SK-N-SH (cell line): ENCODE measurements around the gene CRIM1. TPM values are rescaled to one million over a fixed set of nuclear protein-coding genes. Genes with fewer than 3 reads are reported as not detected.
A peak's percentile ranks its signal among the peaks of the same experiment; 100 is the strongest.

Experiments
- CTCF ChIA-PET: fragments of 300-600, 350-600 bp; formaldehyde crosslinking; extraction: SDS; loops from one replicate; lab custom pipeline; 2021; lab: Yijun Ruan, JAX
- POLR2A ChIA-PET: fragments of 350-600 bp; sonication (Branson Sonifier 250); formaldehyde crosslinking; extraction: SDS; loops from one replicate; lab custom pipeline; 2020; ENCODE audit warnings: antibody characterized with exemption, inconsistent platforms; lab: Yijun Ruan, JAX
- DNase-seq: peaks from one replicate; pipeline ENCODE4 v3.0.0; 2012
- H2AFZ ChIP-seq: fragments of 200-600 bp; sonication (generic); 2 replicates; pipeline ENCODE4 v1.8.1; 2016; ENCODE audit warnings: antibody characterized with exemption, mild to moderate bottlenecking, low read depth
- H3F3A ChIP-seq: fragments of 200-600 bp; sonication (generic); replicated peaks from 2 replicates; pipeline ENCODE3; 2016; ENCODE audit warnings: antibody characterized with exemption, mild to moderate bottlenecking; ENCODE audit not compliant: insufficient read depth
- H3K27ac ChIP-seq, 2 experiments: fragments of 200-500 bp in 1 of 2; fragments of 200-600 bp in 1 of 2; sonication (Bioruptor generic) in 1 of 2; sonication (generic), shearing (Covaris generic) in 1 of 2; 2 replicates each; pipeline versions ENCODE4 v1.5.1 to v1.6.1; 2014 to 2016; ENCODE audit warnings: low read depth in 2 of 2, inconsistent platforms in 1 of 2, low read length in 1 of 2, mild to moderate bottlenecking in 1 of 2, mixed read lengths in 1 of 2
- H3K27me3 ChIP-seq: fragments of 200-600 bp; sonication (generic), shearing (Covaris generic); 2 replicates; pipeline ENCODE4 v1.6.1; 2016; ENCODE audit warnings: mixed run types; ENCODE audit not compliant: insufficient read depth
- H3K36me3 ChIP-seq, 2 experiments: fragments of 200-500 bp in 1 of 2; fragments of 200-600 bp in 1 of 2; sonication (Bioruptor generic) in 1 of 2; sonication (generic) in 1 of 2; replicated peaks in 1 of 2; 2 replicates each; pipeline versions ENCODE3 to v1.5.1; 2014 to 2016; ENCODE audit warnings: low read length in 1 of 2, mild to moderate bottlenecking in 1 of 2; ENCODE audit not compliant: insufficient read depth in 2 of 2, control insufficient read depth in 1 of 2
- H3K4me1 ChIP-seq, 2 experiments: fragments of 200-500 bp in 1 of 2; fragments of 200-600 bp in 1 of 2; sonication (Bioruptor generic) in 1 of 2; sonication (generic), shearing (Covaris generic) in 1 of 2; 2 replicates each; pipeline versions ENCODE4 v1.5.1 to v1.6.1; 2014 to 2016; ENCODE audit warnings: low read depth in 1 of 2, low read length in 1 of 2, mixed run types in 1 of 2; ENCODE audit not compliant: insufficient read depth in 2 of 2, control insufficient read depth in 1 of 2
- H3K4me2 ChIP-seq: fragments of 200-600 bp; sonication (generic), shearing (Covaris generic); 2 replicates; pipeline ENCODE4 v1.6.1; 2017; ENCODE audit warnings: mixed run types
- H3K4me3 ChIP-seq, 2 experiments: fragments of 200-500 bp in 1 of 2; fragments of 200-600 bp in 1 of 2; sonication (Bioruptor generic) in 1 of 2; sonication (generic), shearing (Covaris generic) in 1 of 2; 2 replicates each; pipeline versions ENCODE4 v1.5.1 to v1.8.1; 2014 to 2016; ENCODE audit warnings: low read depth in 2 of 2, inconsistent platforms in 1 of 2, low read length in 1 of 2, mild to moderate bottlenecking in 1 of 2, mixed read lengths in 1 of 2, moderate library complexity in 1 of 2
- H3K79me2 ChIP-seq: fragments of 200-600 bp; sonication (generic); 2 replicates; pipeline ENCODE4 v1.8.1; 2017; ENCODE audit warnings: mild to moderate bottlenecking; ENCODE audit not compliant: insufficient read depth
- H3K9ac ChIP-seq: fragments of 200-600 bp; sonication (generic); 2 replicates; pipeline ENCODE4 v1.6.1; 2017; ENCODE audit warnings: mixed run types
- H3K9me2 ChIP-seq: fragments of 200-600 bp; sonication (generic); 2 replicates; pipeline ENCODE4 v1.6.1; 2017; ENCODE audit warnings: mixed run types
- H3K9me3 ChIP-seq: fragments of 200-600 bp; sonication (generic); 2 replicates; pipeline ENCODE4 v1.6.1; 2017; ENCODE audit warnings: mixed run types, mild to moderate bottlenecking, moderate library complexity
- H4K20me1 ChIP-seq: fragments of 200-600 bp; sonication (generic); 2 replicates; pipeline ENCODE4 v1.6.1; 2017; ENCODE audit warnings: mild to moderate bottlenecking, mixed run types; ENCODE audit not compliant: insufficient read depth
- CHD2 ChIP-seq: fragments of 150-350 bp; IDR thresholded peaks from 2 replicates; pipeline ENCODE4 v1.6.1; 2018; ENCODE audit warnings: low read length; ENCODE audit not compliant: partially characterized antibody
- ELF1 ChIP-seq: IDR thresholded peaks from 2 replicates; pipeline ENCODE4 v1.4.0; 2012
- EP300 ChIP-seq, 2 experiments: IDR thresholded peaks; 2 replicates each; pipeline versions ENCODE4 v1.4.0 to v1.6.1; 2012; ENCODE audit warnings: borderline replicate concordance in 1 of 2, low read depth in 1 of 2, low read length in 1 of 2
- EZH2phosphoT487 ChIP-seq: fragments of 200-600 bp; sonication (generic); IDR thresholded peaks from 2 replicates; pipeline ENCODE4 v1.6.1; 2017; ENCODE audit warnings: low read depth, mixed run types, mild to moderate bottlenecking, antibody characterized with exemption, moderate library complexity, borderline replicate concordance
- FOSL2 ChIP-seq: IDR thresholded peaks from 2 replicates; pipeline ENCODE4 v1.4.0; 2012; ENCODE audit warnings: low read depth, mild to moderate bottlenecking, moderate library complexity, borderline replicate concordance
- FOXJ3 ChIP-seq: sonication (generic); formaldehyde crosslinking; IDR thresholded peaks from 2 replicates; pipeline ENCODE4 v1.5.1; 2020; ENCODE audit warnings: mild to moderate bottlenecking, missing genetic modification reagents
- FOXM1 ChIP-seq: IDR thresholded peaks from 2 replicates; pipeline ENCODE4 v1.4.0; 2012; ENCODE audit warnings: low read depth, mild to moderate bottlenecking
- GABPA ChIP-seq: IDR thresholded peaks from 2 replicates; pipeline ENCODE4 v1.4.0; 2012; ENCODE audit warnings: low read depth, mild to moderate bottlenecking
- GATA2 ChIP-seq: sonication (generic); formaldehyde crosslinking; IDR thresholded peaks from 2 replicates; pipeline ENCODE4 v1.5.0; 2020; ENCODE audit warnings: mild to moderate bottlenecking, missing genetic modification reagents
- JUND ChIP-seq: IDR thresholded peaks from 2 replicates; pipeline ENCODE4 v1.4.0; 2012
- MXI1 ChIP-seq: IDR thresholded peaks from 2 replicates; pipeline ENCODE4 v1.6.1; 2012; ENCODE audit warnings: mild to moderate bottlenecking, low read depth, low read length, improper control_type of control experiment
- NFIC ChIP-seq: IDR thresholded peaks from 2 replicates; pipeline ENCODE4 v1.4.0; 2012; ENCODE audit warnings: borderline replicate concordance
- NRF1 ChIP-seq: IDR thresholded peaks from 2 replicates; pipeline ENCODE4 v1.6.1; 2012; ENCODE audit warnings: low read depth, mild to moderate bottlenecking, low read length
- POLR2AphosphoS5 ChIP-seq: IDR thresholded peaks from 2 replicates; pipeline ENCODE4 v1.6.1; 2012; ENCODE audit warnings: low read depth, low read length
- RAD21 ChIP-seq: IDR thresholded peaks from 2 replicates; pipeline ENCODE4 v1.6.1; 2012; ENCODE audit warnings: mild to moderate bottlenecking, low read length
- RCOR1 ChIP-seq: fragments of 150-350 bp; IDR thresholded peaks from 2 replicates; pipeline ENCODE4 v1.6.1; 2017; ENCODE audit warnings: antibody characterized with exemption, low read length
- RFX5 ChIP-seq: IDR thresholded peaks from 2 replicates; pipeline ENCODE4 v1.6.1; 2012; ENCODE audit warnings: mild to moderate bottlenecking, improper control_type of control experiment, low read length
- RXRA ChIP-seq: IDR thresholded peaks from 2 replicates; pipeline ENCODE4 v1.4.0; 2012; ENCODE audit warnings: low read depth, mild to moderate bottlenecking, borderline replicate concordance
- SIN3A ChIP-seq: IDR thresholded peaks from 2 replicates; pipeline ENCODE4 v1.6.1; 2012; ENCODE audit warnings: low read depth, mild to moderate bottlenecking, low read length, moderate library complexity, borderline replicate concordance
- SMC3 ChIP-seq: IDR thresholded peaks from 2 replicates; pipeline ENCODE4 v1.6.1; 2012; ENCODE audit warnings: low read depth, low read length, improper control_type of control experiment
- TAF1 ChIP-seq: IDR thresholded peaks from 2 replicates; pipeline ENCODE4 v1.6.1; 2012; ENCODE audit warnings: low read depth, mild to moderate bottlenecking, low read length, moderate library complexity, borderline replicate concordance
- YY1 ChIP-seq: IDR thresholded peaks from 2 replicates; pipeline ENCODE4 v1.4.0; 2012; ENCODE audit warnings: low read depth, mild to moderate bottlenecking
- WGBS: methylation state at CpG from one replicate; pipeline ENCODE4 v1.1.6; 2017; ENCODE audit warnings: low lambda C conversion rate; 5-methylcytosine and 5-hydroxymethylcytosine counted together
- polyA plus RNA-seq, 3 experiments: library from polyadenylated mRNA; depleted of rRNA; stranded (reverse); fragments of >200 nt; gene quantifications; 2 replicates each; pipeline ENCODE4 v1.2.3, GENCODE V29; 2012
- TF ChIP-seq, protein P1 (sequence below): fragments of 150-350 bp; IDR thresholded peaks from 2 replicates; pipeline ENCODE4 v1.6.1; 2016; ENCODE audit warnings: mild to moderate bottlenecking, low read depth, low read length
- TF ChIP-seq, protein P2 (sequence below): IDR thresholded peaks from 2 replicates; pipeline ENCODE4 v1.4.0; 2012; ENCODE audit warnings: low read depth, borderline replicate concordance
- TF ChIP-seq, protein P3 (sequence below): IDR thresholded peaks from 2 replicates; pipeline ENCODE4 v1.6.1; 2012; ENCODE audit warnings: mild to moderate bottlenecking, low read depth, low read length, moderate library complexity
- TF ChIP-seq, protein P4 (sequence below): fragments of 150-350 bp; IDR thresholded peaks from 2 replicates; pipeline ENCODE4 v1.6.1; 2017; ENCODE audit warnings: antibody characterized with exemption, low read length, low read depth, borderline replicate concordance
- TF ChIP-seq, protein P5 (sequence below): IDR thresholded peaks from 2 replicates; pipeline ENCODE4; 2012

Gene CRIM1
- polyA plus RNA-seq, 1 of the 3 experiments (the other 2 are of a cell fraction) = 244 TPM

DNA sequence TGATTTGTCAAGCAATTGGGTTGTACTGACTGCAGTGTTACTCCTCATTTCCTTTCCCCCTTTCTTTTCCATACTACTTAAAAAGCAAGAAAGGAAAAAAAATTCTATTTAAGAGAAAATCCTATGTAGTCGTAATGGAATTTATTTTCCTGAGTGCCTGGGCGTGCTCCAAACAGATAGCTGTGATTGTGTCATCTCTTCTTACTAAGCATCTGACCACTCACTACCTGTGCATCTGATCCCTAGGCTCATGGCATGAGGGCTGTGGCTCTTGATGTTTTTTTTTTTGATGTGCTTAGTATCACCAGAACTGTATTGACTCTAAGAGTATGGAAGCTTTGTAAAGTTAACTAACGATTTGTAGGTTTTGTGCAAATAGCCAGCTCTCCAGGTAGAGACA lies 19.0 kb downstream of the CRIM1 start:
- Histone ChIP-seq H4K20me1 (peaks cover 56% of the 10 kb centered on the region), H3K79me2 (peaks cover 100% of the 10 kb centered on the region), H3K27ac (peak overlapping the region; percentile 62 to 96; a peak in 3 of 4 replicates), H3K4me3 (no peak overlapping the region), H3K27me3 (no peaks in the 10 kb centered on the region), H3K9ac (peak overlapping the region; percentile 4; the same call in 1 of the 2 replicates), H3K9me2 (no peaks in the 10 kb centered on the region), H3K9me3 (no peaks in the 10 kb centered on the region), H2AFZ (no peak overlapping the region), H3K36me3 (peaks cover 5 to 23% of the 10 kb centered on the region in 2 experiments), H3K4me2 (peak overlapping the region; percentile 67), H3F3A (peaks cover 91% of the 10 kb centered on the region), H3K4me1 (peaks cover 2 to 98% of the 10 kb centered on the region in 2 experiments)
- WGBS = 29% methylated on average over 3 of the region's 3 CpGs
- DNase-seq = no peak
- ChIA-PET POLR2A (no interaction called here), CTCF (no interaction called here)
- TF ChIP-seq FOXM1 (no peak), POLR2AphosphoS5 (no peak), SIN3A (no peak), NFIC (peak; percentile 30; the same call in 1 of the 2 replicates), TAF1 (no peak), GABPA (no peak), RCOR1 (no peak), EZH2phosphoT487 (no peak), CHD2 (no peak), ELF1 (no peak), RXRA (no peak), GATA2 (CRISPR knock-in tag) (no peak), SMC3 (no peak), EP300 (IDR thresholded peaks at IDR 0.05; ENCODE audit: borderline replicate concordance in 1 of 2, low read depth in 1 of 2, low read length in 1 of 2) (peak in 1 of 2 experiments; percentile 56; a peak in 1 of 4 replicates), YY1 (no peak), NRF1 (no peak), MXI1 (no peak), RFX5 (no peak), RAD21 (no peak), FOSL2 (peak; percentile 56; the same call in 1 of the 2 replicates), JUND (peak; percentile 64), FOXJ3 (CRISPR knock-in tag) (no peak)
- TF ChIP-seq, protein P1, sequence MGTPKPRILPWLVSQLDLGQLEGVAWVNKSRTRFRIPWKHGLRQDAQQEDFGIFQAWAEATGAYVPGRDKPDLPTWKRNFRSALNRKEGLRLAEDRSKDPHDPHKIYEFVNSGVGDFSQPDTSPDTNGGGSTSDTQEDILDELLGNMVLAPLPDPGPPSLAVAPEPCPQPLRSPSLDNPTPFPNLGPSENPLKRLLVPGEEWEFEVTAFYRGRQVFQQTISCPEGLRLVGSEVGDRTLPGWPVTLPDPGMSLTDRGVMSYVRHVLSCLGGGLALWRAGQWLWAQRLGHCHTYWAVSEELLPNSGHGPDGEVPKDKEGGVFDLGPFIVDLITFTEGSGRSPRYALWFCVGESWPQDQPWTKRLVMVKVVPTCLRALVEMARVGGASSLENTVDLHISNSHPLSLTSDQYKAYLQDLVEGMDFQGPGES = no peak
- TF ChIP-seq, protein P2, sequence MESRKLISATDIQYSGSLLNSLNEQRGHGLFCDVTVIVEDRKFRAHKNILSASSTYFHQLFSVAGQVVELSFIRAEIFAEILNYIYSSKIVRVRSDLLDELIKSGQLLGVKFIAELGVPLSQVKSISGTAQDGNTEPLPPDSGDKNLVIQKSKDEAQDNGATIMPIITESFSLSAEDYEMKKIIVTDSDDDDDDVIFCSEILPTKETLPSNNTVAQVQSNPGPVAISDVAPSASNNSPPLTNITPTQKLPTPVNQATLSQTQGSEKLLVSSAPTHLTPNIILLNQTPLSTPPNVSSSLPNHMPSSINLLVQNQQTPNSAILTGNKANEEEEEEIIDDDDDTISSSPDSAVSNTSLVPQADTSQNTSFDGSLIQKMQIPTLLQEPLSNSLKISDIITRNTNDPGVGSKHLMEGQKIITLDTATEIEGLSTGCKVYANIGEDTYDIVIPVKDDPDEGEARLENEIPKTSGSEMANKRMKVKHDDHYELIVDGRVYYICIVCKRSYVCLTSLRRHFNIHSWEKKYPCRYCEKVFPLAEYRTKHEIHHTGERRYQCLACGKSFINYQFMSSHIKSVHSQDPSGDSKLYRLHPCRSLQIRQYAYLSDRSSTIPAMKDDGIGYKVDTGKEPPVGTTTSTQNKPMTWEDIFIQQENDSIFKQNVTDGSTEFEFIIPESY = no peak
- TF ChIP-seq, protein P3, sequence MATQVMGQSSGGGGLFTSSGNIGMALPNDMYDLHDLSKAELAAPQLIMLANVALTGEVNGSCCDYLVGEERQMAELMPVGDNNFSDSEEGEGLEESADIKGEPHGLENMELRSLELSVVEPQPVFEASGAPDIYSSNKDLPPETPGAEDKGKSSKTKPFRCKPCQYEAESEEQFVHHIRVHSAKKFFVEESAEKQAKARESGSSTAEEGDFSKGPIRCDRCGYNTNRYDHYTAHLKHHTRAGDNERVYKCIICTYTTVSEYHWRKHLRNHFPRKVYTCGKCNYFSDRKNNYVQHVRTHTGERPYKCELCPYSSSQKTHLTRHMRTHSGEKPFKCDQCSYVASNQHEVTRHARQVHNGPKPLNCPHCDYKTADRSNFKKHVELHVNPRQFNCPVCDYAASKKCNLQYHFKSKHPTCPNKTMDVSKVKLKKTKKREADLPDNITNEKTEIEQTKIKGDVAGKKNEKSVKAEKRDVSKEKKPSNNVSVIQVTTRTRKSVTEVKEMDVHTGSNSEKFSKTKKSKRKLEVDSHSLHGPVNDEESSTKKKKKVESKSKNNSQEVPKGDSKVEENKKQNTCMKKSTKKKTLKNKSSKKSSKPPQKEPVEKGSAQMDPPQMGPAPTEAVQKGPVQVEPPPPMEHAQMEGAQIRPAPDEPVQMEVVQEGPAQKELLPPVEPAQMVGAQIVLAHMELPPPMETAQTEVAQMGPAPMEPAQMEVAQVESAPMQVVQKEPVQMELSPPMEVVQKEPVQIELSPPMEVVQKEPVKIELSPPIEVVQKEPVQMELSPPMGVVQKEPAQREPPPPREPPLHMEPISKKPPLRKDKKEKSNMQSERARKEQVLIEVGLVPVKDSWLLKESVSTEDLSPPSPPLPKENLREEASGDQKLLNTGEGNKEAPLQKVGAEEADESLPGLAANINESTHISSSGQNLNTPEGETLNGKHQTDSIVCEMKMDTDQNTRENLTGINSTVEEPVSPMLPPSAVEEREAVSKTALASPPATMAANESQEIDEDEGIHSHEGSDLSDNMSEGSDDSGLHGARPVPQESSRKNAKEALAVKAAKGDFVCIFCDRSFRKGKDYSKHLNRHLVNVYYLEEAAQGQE = no peak
- TF ChIP-seq, protein P4, sequence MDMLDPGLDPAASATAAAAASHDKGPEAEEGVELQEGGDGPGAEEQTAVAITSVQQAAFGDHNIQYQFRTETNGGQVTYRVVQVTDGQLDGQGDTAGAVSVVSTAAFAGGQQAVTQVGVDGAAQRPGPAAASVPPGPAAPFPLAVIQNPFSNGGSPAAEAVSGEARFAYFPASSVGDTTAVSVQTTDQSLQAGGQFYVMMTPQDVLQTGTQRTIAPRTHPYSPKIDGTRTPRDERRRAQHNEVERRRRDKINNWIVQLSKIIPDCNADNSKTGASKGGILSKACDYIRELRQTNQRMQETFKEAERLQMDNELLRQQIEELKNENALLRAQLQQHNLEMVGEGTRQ = no peak
- TF ChIP-seq, protein P5, sequence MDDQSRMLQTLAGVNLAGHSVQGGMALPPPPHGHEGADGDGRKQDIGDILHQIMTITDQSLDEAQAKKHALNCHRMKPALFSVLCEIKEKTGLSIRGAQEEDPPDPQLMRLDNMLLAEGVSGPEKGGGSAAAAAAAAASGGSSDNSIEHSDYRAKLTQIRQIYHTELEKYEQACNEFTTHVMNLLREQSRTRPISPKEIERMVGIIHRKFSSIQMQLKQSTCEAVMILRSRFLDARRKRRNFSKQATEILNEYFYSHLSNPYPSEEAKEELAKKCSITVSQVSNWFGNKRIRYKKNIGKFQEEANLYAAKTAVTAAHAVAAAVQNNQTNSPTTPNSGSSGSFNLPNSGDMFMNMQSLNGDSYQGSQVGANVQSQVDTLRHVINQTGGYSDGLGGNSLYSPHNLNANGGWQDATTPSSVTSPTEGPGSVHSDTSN = 0 out of 2 replicates have a peak, but pooled peaks have one; percentile 49
